Left forelimb (tissue), 1 donor: Measurements from ENCODE around the gene CNPY3.
A peak's percentile ranks its signal among the peaks of the same experiment; 100 is the strongest.

ENCODE experiments used
- DNase-seq: peaks from one replicate; pipeline ENCODE4 v3.0.0-alpha.2; 2018; ENCODE audit warnings: low spot score

The CNPY3 gene

DNA sequence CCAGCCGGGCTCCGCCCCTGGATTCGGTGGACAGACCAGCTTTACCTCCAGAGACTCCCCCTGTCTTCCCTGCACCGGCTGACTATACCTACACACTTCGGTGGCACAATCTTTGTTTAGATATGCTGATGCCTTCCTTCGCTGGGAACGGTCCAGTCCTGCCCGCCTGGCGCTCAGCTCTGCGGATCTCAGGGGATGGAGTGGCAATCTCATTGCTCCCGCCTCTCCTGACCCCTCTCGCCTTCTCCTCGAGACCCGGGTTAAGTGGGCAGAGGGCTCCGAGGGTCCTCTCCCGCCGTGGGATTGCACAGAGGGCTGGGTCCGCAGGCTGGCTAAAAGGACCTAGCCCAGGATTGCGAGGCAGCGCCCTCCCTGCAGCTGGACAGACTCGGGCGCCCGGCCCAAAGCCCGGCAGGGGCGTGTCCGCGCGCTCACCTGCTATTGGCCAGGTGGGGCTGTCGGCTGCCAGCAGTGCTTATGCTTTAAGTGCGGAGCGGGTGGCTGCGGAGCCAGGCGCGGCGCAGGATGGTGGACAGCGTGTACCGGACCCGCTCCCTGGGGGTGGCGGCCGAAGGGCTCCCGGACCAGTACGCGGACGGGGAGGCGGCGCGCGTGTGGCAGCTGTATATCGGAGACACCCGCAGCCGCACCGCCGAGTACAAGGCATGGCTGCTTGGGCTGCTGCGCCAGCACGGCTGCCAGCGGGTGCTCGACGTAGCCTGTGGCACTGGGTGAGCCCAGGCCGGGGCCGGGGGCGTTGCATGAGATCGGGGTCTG lies 31.2 kb downstream of the CNPY3 start, which contains the start of gene GNMT:
Gene GNMT (plus strand): TSS at position 512 of the 777 bp plus-strand sequence. CDS start 14 bp downstream, at position 526.
- DNase-seq, result no peak

DNA sequence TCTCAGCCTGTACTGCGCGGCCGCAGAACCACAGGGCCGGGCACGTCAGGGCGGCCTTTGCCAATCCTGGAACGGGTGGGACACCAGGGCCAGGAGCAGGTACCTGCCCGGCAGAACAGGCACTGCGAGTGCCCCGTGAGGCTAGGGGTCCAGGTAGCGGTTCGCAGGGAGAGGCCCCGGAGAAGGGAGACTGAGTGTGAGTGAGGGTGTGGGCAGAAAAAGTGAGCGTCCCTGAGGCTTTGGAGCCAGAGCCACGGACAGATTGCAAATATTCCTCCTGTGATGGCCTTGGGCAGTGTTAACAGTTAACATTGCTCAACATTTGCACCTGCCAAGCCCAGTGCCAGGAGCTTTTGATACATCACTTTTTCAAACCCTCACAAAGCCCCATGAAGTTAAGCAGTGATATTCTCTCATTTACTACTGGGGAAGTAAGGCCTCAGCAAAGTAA lies 31.8 kb downstream of the CNPY3 start:
- DNase-seq, result no peak

DNA sequence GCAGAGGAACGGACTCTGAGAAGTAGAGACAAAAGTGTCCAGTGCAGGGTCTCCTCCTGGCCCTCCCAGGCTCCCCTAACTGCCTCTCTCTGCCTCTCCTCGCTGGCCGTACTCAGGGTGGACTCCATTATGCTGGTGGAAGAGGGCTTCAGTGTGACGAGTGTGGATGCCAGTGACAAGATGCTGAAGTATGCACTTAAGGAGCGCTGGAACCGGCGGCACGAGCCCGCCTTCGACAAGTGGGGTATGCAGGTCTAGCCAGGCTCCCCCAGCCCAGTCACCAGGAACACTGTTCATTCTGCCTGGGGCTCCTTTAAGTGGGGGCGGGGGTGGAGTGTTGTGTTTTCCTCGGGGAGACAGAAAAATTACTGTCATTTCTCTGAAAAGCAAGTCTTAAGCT lies 32.8 kb downstream of the CNPY3 start:
- DNase-seq, result no peak

DNA sequence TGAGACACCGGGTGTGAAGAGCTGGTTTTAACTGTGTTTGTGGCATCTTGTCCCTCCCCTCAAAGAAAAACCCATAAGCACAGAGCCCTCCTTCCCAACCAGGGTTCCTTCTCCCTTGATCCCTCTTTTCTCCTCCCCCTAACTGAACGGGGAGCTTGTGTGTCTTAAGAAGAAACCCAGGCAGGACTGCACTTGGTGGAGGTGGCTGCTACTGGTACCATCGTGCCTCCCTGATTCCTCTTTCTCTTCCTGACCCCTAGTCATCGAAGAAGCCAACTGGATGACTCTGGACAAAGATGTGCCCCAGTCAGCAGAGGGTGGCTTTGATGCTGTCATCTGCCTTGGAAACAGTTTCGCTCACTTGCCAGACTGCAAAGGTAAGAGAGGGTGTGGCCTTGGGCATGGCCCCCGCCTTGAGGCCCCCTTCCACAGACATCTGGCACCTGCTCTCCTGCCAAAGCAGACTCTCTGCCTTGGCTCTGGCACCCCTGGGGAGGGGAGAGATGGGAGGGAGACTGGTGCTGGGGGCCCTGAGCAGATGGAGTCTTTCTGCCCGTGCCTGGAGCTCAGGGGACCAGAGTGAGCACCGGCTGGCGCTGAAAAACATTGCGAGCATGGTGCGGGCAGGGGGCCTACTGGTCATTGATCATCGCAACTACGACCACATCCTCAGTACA lies 33.4 kb downstream of the CNPY3 start:
- no peak for DNase-seq

DNA sequence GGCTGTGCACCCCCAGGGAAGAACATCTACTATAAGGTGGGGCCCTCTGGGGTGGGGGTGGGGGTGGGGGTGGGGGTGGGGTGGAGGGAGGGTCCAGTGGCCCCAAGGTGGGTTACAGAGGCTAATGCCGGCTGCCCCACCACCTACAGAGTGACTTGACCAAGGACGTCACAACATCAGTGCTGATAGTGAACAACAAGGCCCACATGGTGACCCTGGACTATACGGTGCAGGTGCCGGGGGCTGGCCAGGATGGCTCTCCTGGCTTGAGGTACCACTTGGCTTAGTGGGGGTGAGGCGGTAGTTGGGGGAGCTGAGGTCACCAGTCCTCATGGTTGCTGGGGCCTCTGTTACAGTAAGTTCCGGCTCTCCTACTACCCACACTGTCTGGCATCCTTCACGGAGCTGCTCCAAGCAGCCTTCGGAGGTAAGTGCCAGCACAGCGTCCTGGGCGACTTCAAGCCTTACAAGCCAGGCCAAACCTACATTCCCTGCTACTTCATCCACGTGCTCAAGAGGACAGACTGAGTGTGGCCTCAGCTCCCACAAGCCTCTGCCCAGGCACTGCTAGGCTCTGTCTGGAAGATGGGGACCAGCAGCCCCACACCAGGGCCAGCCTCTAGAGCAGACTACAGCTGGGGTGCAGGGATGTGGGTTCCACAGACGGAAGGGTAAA lies 34.0 kb downstream of the CNPY3 start:
- DNase-seq, result no peak

DNA sequence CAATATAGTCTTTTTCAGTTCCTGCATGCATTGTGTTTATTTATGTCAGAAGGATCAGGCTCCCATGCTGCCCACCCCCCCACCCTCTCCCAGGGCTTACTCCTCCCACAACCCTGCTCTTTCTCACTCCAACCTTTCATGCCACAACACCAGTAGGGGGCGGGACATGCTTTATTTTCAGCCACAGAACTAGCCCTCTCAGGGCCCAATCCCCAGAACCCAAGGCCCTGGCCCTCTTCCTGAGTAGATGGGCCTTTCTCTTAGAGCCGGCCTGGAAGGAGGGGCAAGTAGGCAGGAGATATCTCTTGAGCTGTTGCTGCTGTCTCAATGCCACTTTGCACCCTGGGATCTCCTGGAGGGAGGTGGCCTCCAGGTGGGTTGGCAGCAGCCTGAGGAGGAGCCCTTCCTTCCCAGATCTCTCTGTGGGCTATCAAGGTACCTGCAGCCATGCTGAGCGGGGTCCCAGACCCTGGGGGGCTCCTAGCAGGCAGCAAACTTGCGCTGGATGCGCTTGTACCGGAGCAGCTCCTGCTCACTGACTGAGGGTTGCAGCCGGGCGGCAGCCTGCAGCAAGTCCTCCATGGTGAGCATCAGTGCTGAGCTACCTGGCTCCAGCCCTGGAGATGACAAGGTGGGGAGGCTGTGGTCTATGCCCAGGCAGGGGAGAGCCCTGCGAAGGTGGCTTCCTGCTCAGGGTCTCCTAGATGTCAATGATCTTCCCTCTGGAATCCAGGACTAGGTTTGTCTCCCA lies 34.8 kb downstream of the CNPY3 start:
- DNase-seq, result no peak

DNA sequence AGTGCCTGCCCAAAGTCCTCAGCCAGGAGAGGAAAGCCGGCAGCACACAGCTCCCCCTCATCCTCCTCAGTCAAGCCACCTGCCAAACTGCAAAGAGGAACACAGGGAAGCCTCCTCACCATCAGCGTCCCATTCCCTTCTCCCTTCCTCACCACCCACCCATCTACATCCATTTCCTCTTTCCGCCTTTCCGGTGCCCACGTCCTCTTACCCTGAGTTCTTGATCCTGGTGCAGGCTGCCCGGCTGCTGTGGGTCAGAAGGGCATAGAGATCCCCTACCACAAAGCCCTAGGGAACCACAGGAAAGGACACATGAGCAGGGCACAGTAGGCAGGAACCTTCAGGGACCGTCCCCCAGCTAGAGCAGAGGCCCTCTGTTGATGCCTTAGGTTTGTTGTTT lies 37.3 kb downstream of the CNPY3 start:
- no peak for DNase-seq

DNA sequence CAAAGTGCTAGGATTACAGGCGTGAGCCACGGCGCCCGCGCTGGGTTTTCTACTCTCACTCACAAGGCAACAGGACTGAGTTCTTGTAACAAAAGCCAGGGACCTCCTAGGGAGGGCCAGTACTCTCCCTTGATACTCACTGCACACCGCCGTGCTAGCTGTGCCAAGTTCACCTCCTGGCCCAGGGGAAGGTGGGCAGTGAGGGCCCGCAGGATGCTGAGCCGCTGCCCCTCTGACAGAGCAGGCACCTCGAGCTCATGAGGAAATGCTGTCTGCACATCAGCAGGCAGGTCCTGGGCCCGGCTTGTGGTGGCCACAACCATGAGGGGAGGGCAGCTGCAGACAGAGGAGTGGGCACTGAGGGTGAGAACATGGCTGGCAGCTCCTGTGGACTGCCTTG lies 37.9 kb downstream of the CNPY3 start:
- no peak for DNase-seq

DNA sequence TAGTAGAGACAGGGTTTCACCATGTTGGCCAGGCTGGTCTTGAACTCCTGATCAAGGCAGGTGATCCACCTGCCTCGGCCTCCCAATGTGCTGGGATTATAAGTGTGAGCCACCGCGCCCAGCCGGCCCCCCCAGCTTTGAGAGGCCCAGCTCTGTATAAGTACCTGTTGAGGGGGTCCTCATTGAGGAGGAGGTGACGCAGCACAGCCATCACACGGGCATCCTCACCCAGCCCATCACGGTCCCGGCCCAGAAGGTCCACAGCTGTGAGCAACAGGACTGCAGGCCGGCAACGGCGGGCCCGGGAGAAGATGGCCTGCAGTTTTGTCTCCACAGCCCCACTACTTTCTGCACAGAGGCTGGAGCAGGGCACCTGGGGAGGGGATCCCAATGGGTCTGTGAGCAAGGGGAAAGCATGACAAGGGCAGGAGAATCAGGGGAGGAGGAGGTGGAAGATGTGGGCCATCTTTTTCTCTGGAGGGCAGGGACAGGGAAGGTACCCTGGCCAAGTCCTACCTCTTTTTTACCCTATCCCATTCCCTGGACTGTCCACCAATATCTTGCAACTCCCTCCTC lies 38.9 kb downstream of the CNPY3 start:
- DNase-seq, result no peak

DNA sequence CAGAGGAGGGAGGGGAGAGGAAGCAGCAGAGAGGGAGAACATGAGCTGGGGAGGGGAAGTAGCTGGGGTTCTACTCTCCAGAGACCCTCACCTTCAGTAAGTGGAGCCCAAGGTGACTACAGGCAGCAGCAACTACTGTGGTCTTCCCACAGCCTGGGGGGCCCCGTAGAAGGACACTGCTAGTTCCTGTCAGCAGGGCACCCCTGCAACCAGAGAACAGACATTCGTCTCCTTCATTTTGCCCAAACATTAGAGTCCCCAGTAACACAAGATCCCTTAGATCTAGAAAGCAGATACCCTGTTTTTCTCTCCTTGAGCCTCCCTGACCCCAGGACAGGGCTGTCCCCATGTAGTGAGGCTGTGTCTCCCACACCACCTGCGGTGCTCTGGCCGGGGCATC lies 39.5 kb downstream of the CNPY3 start:
- DNase-seq, result no peak

DNA sequence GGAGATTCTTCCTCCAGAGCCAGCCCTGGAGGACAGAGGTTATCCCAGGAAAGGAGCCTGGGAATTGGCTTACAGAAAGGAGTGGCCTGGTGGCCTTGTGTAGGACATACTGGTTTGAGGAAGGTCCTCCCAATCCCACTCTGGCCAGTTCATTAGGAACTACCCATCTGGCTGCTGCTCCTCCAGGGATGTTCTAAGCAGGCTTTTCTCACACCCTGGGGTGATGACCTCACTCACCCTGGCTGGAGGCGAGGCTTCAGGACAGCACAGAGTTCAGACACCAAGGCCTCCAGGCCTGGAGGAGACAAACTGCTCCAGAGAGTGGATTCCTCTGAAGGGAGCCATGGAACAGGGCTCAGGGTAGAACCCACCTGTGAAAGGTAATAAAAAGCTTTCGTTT lies 40.2 kb downstream of the CNPY3 start:
- no peak for DNase-seq

DNA sequence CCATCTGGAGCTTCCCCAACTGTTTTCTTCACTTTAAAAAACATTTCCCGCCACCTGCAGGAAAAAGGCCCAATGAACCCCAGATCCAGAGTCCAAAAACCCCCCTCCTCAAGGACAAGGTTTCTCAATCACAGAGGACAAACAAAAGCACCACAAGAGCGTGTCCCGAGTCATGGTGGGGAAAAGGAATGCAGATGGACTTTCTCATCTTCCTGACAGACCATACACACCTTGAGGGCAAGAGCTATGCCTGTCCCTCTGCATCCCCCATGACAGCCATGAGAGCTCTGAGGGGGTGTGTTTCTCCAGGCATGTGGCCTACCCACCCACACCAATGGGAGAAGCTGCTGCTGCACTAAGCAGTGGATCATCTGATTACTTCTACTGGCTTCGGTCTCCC lies 40.7 kb downstream of the CNPY3 start:
- DNase-seq, result no peak

DNA sequence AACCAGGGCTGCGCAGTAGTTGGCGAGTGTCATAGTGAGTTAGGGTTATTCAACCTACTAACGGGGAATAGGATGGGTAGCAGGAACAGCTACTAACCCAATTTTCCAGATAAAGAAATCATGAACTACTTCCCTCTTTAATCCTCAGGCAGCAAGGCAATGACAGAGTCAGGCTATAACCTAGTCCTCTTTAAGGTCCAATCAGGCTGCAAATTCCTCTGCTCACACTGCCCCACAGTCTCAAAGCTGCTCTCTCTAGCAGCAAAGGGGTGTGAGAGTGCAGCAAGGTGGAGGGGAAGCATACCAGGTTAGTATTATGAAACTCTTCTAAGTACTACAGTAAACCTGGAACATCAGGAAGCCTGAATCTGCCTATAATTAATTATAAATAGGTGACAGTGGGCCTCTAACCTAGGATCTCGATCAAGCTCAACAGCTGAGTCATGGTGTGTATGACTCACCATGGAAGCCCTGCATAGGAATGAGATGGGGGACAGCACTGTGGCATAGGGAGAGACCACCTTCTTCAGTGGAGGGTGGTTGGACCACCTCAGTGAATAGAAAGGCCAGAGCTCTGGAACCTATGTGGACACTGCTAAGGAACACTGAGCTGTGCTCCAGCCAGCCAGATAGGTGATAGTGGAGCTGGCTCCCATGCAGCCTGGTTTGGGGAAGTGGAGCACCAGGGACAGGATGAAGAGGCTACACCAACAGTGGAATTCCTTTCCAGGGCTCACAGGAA lies 41.8 kb downstream of the CNPY3 start:
- no peak for DNase-seq

DNA sequence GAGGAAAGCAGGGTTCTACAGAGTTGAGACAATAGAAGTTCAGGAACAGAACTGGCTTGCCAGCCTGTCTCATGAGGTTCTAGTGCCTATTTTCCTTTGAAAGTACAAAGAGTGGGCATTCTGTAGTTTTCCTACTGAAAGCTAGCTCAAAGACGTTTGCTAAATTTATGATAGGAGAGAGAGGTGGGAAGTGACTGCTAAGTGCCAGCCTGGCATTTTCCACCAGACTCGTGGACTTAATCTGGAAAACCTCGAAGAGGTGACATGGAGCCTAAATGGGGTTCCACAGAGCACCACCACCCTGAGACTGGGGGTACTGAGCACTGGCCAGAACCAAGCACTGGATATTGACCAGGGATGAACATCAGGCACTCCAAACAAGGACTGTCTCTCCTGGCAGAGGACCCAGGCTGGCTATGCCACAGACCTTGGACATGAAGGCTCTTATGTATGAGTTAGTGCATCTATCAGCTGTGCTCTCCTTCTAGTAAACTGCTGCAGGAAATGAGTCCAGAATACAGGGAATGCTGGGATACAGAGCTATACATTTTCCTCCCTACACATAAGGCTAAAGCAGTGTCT lies 42.6 kb downstream of the CNPY3 start:
- no peak for DNase-seq

DNA sequence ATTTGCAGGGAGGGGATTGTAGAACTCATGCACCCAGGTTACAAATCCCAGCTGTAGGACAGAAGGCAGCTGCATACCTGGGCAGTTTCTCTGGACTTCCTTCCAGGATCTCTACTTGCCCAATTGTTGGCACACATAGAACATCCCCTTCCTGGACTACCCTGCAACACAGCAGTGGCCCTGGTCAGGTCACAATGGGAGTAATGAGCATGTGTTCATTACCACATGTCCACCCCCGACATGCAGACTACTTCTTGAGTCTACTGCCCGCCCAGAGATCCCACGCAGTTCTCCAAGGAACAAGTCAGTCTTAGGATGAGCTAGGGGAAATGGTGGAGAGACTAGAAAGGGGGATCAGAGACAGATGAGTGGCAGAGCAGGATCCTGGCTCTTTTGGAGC lies 44.6 kb downstream of the CNPY3 start:
- DNase-seq, result no peak

DNA sequence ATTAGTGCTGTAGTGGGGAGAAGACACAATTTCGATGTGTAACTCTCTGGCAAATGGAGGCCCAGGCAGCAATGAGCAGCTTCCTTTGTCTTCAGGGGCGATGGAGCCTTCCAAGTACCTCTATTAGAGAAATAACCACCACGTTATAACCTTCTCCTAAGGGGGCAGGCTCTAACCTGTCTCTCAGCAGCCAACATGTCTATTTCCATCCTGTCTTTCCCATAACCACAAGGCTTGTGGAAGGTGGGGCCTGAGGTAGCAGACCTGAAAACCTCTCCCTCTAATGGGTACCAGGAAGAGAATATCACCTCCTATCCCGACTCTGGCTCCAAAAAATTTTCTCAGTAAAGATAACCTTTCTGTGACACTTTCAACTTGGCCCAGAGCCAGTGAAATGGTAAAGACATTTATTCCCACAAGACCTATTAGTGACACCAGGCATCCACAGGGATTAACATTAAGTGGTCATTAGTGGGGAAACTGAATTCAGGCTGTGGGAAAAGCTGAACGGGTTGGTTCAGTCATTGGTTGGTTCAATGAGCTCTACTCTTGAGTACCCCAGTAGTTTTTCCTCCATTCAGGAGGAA lies 45.7 kb downstream of the CNPY3 start:
- DNase-seq, result no peak

DNA sequence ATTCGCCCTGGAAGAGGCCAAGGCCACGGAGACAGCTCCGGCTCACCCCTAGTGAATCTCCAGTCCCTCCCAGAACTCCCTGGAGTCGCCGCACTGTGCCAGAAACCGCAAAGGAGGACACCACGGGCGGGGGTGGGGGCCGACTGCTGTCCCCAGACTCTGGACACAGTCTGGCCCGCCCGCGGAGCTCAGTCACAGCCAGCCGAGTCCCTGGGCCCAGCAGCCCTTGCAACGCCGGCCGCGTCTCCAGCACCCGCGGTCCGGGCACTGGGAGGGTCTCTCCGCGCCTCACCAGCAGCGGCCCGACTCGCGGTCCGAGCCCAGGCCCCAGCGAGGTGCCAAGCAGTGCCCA lies 49.2 kb downstream of the CNPY3 start:
- no peak for DNase-seq

DNA sequence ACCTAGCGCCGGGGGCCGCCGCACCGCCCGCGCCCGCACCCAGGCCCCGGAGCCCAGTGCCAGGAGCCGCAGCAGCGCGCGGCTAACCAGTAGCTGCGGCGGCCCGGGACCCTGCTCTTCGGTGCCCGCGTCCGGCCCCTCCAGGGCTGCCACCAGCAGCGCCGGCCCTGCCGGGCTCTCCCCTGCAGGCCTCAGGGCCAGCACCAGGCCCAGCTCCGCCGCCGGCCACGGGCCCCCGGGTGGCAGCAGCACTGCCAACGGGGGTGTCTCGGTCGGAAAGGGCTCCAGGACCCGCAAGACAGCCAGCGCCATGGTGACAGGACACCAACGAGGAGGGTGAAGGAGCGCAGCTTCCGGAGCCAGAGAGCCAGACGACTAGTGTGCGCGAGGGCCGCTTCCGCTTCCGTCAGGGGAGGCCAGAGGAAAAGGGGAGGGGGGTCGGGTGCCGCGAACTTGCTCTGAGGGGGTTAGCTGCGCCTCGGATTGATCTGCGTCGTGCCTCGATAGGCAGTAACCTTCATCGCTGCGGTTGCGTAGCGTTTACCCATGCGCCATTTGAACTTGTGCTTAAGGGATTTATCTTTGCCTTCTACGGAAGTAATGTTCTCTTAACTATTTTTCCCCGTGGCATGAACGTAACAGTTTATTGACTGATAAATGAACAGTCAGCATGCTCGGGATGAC lies 49.7 kb downstream of the CNPY3 start, which contains the start of gene PEX6:
Gene PEX6 (minus strand): TSS at position 343 of the 684 bp plus-strand sequence. CDS start 31 bp downstream, at position 312.
- DNase-seq, result peak; percentile 91

DNA sequence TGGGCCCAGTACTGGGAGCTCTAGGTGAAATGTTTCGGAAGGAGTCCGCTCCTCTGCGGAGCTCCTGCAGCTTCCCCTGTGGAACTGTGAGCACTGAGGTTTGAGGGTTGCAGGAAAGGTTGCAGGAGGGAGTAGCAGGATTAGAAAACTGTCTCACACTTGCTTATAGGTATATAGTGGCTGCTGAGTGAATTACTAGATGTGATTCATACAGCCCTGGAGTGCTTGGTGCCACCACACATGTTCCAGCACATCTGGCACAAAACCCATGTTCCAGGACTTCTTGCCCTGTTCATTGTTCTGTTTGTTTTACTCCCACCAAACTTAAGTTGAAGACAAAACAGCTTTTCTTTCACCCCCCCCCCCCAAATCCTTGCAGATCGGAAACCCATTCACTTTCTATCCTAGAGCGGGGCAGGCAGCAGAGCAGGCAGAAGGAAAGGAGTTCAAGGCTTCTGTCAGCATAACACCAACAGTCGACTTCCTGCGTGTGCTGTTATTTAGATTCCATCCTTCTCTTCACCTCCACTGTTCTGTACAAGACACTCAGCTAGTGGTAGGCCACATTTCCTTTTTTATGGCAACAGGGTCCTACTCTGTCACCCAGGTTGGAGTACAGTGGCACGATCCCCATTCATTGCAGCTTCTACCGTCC lies 50.4 kb downstream of the CNPY3 start:
- no peak for DNase-seq
